Measurements from ENCODE around the gene MRPL52. TPM values are rescaled to one million over a fixed set of nuclear protein-coding genes. Genes with fewer than 3 reads are reported as not detected.
"Not testable (repeated sequence)": the region's sequence is repeated elsewhere in the genome, so short reads cannot be mapped to it uniquely, and the experiment has no call there.

Gene MRPL52
- total and polyA plus RNA-seq, 8 donors = 25.2 to 194 (median 134) TPM; not detected in 1

GRCh38 chr14:22854963-22855724 is 25.5 kb downstream of the MRPL52 start:
- TF ChIP-seq EP300 (IDR thresholded peaks at IDR 0.05) (no peak), POLR2AphosphoS5 (IDR thresholded peaks at IDR 0.05) (no peak), POLR2A (IDR thresholded peaks at IDR 0.05) (no peak), CTCF (IDR thresholded peaks at IDR 0.05) (no peak)
- no peaks in the 10 kb centered on the region for H3K9me3 ChIP-seq
- DNase-seq = no peak
- peaks cover 22 to 35% (median 29%) of the 10 kb centered on the region in 4 donors for H3K4me1 ChIP-seq
- no peaks in the 10 kb centered on the region for H3K27me3 ChIP-seq
- H3K36me3 ChIP-seq = no peaks in the 10 kb centered on the region
- intact Hi-C loops (cut with DNase I; ENCODE audit: low total_unique reads) = no loop called here
- peak overlapping the region in 1 of 5 donors; percentile 10 for H3K27ac ChIP-seq
- 73 to 82% (median 75%) methylated on average over 8 of the region's 8 CpGs for WGBS, 5 donors
- H3K4me3 ChIP-seq = no peak overlapping the region

GRCh38 chr14:22856428-22856827 is 26.7 kb downstream of the MRPL52 start:
- WGBS, 5 donors = 94 to 98% (median 96%) methylated on average over 5 of the region's 5 CpGs
- H3K36me3 ChIP-seq = no peaks in the 10 kb centered on the region
- no peak overlapping the region for H3K4me3 ChIP-seq
- no peak for DNase-seq
- no peaks in the 10 kb centered on the region for H3K9me3 ChIP-seq
- H3K4me1 ChIP-seq = peaks cover 10 to 23% (median 17%) of the 10 kb centered on the region in 4 donors
- H3K27ac ChIP-seq = no peak overlapping the region
- H3K27me3 ChIP-seq = no peaks in the 10 kb centered on the region
- intact Hi-C loops (cut with DNase I; ENCODE audit: low total_unique reads) = no loop called here
- no peak for TF ChIP-seq CTCF (IDR thresholded peaks at IDR 0.05)
- TF ChIP-seq EP300 (IDR thresholded peaks at IDR 0.05) = no peak
- TF ChIP-seq POLR2AphosphoS5 (IDR thresholded peaks at IDR 0.05) = no peak
- TF ChIP-seq POLR2A (IDR thresholded peaks at IDR 0.05) = no peak

GRCh38 chr14:22860377-22860776 is 30.7 kb downstream of the MRPL52 start:
- H3K4me3 ChIP-seq; H3K27ac ChIP-seq; H3K27me3 ChIP-seq; DNase-seq; H3K9me3 ChIP-seq; H3K4me1 ChIP-seq; intact Hi-C loops (cut with DNase I; ENCODE audit: low total_unique reads); H3K36me3 ChIP-seq: not testable (repeated sequence)
- 57 to 92% (median 85%) methylated on average over 3 of the region's 3 CpGs for WGBS, 5 donors

GRCh38 chr14:22861651-22862050 is 32.0 kb downstream of the MRPL52 start:
- intact Hi-C loops (cut with DNase I; ENCODE audit: low total_unique reads) = no loop called here
- TF ChIP-seq POLR2AphosphoS5 (IDR thresholded peaks at IDR 0.05) = no peak
- TF ChIP-seq EP300 (IDR thresholded peaks at IDR 0.05) = no peak
- no peak for TF ChIP-seq POLR2A (IDR thresholded peaks at IDR 0.05)
- TF ChIP-seq CTCF (IDR thresholded peaks at IDR 0.05) = no peak
- Histone ChIP-seq H3K4me3 (no peak overlapping the region), H3K27me3 (no peaks in the 10 kb centered on the region), H3K4me1 (no peaks in the 10 kb centered on the region), H3K36me3 (no peaks in the 10 kb centered on the region), H3K9me3 (no peaks in the 10 kb centered on the region), H3K27ac (no peak overlapping the region)
- no peak for DNase-seq

GRCh38 chr14:22864979-22865378 is 35.3 kb downstream of the MRPL52 start:
- H3K4me1 ChIP-seq = peaks cover 2 to 9% (median 5%) of the 10 kb centered on the region in 4 donors
- no peaks in the 10 kb centered on the region for H3K27me3 ChIP-seq
- H3K4me3 ChIP-seq = no peak overlapping the region
- intact Hi-C loops (cut with DNase I; ENCODE audit: low total_unique reads) = no loop called here
- TF ChIP-seq CTCF (IDR thresholded peaks at IDR 0.05) = no peak
- no peak for TF ChIP-seq POLR2A (IDR thresholded peaks at IDR 0.05)
- TF ChIP-seq EP300 (IDR thresholded peaks at IDR 0.05) = no peak
- TF ChIP-seq POLR2AphosphoS5 (IDR thresholded peaks at IDR 0.05) = no peak
- 76 to 88% (median 87%) methylated on average over 4 of the region's 4 CpGs for WGBS, 5 donors
- no peaks in the 10 kb centered on the region for H3K36me3 ChIP-seq
- no peak overlapping the region for H3K27ac ChIP-seq
- H3K9me3 ChIP-seq = no peaks in the 10 kb centered on the region
- DNase-seq = no peak

All from stomach (tissue), 9 donors.